Prostate gland (tissue), 2 donors: ENCODE results near the gene S100A9.

ENCODE experiments used
- CTCF ChIP-seq, 4 experiments: fragments of 200-600 bp in 2 of 4; fragments of 450-650 bp in 2 of 4; sonication (generic) in 2 of 4; IDR thresholded peaks; 1 replicate in 3 of 4; 2 replicates in 1 of 4; pipeline ENCODE4 v1.5.1; 2016 to 2019; ENCODE audit warnings: antibody characterized with exemption in 4 of 4, mild to moderate bottlenecking in 2 of 4, moderate library complexity in 2 of 4
- POLR2A ChIP-seq: fragments of 450-650 bp; IDR thresholded peaks from one replicate; pipeline ENCODE4 v1.6.1; 2016; ENCODE audit warnings: antibody characterized with exemption, mild to moderate bottlenecking
- POLR2AphosphoS5 ChIP-seq: sonication (generic); formaldehyde crosslinking; IDR thresholded peaks from one replicate; pipeline ENCODE4 v1.6.1; 2017; ENCODE audit warnings: antibody characterized with exemption

- TF ChIP-seq CTCF (IDR thresholded peaks at IDR 0.05) (no peak), POLR2A (no peak), POLR2AphosphoS5 (no peak)
Observed at GRCh38 chr1:153404086-153404635, 46.5 kb downstream of the S100A9 start.
